H9 (cell line): ENCODE results near the gene LIN28B. TPM values are rescaled to one million over a fixed set of nuclear protein-coding genes. Genes with fewer than 3 reads are reported as not detected.

Source experiments
- DNase-seq: peaks from one replicate; pipeline ENCODE4 v3.0.0-alpha.2; 2017
- H2AFZ ChIP-seq: one replicate; pipeline ENCODE4 v1.6.1; 2013; ENCODE audit warnings: mild to moderate bottlenecking, low read length, control low read depth, moderate library complexity
- H2AK5ac ChIP-seq: 2 replicates; pipeline ENCODE4 v1.6.1; 2013; ENCODE audit warnings: low read length, control low read depth, mixed read lengths; ENCODE audit not compliant: insufficient read length
- H2BK120ac ChIP-seq: one replicate; pipeline ENCODE4 v1.6.1; 2013; ENCODE audit warnings: low read depth, mild to moderate bottlenecking, low read length, control low read depth, inconsistent platforms; ENCODE audit not compliant: poor library complexity, severe bottlenecking
- H2BK12ac ChIP-seq: 2 replicates; pipeline ENCODE4 v1.6.1; 2013; ENCODE audit warnings: low read length, control low read depth, mixed read lengths, low read depth; ENCODE audit not compliant: insufficient read length
- H2BK15ac ChIP-seq: 2 replicates; pipeline ENCODE4 v1.6.1; 2013; ENCODE audit warnings: low read depth, low read length, control low read depth
- H2BK20ac ChIP-seq: one replicate; pipeline ENCODE4 v1.6.1; 2013; ENCODE audit warnings: low read depth, mild to moderate bottlenecking, low read length, control low read depth, inconsistent platforms; ENCODE audit not compliant: poor library complexity, severe bottlenecking
- H2BK5ac ChIP-seq: 2 replicates; pipeline ENCODE4 v1.6.1; 2013; ENCODE audit warnings: low read length, control low read depth, mixed read lengths; ENCODE audit not compliant: insufficient read length
- H3K14ac ChIP-seq: 2 replicates; pipeline ENCODE4 v1.6.1; 2013; ENCODE audit warnings: low read length, control low read depth; ENCODE audit not compliant: insufficient read depth
- H3K18ac ChIP-seq: 2 replicates; pipeline ENCODE4 v1.6.1; 2013; ENCODE audit warnings: low read depth, mild to moderate bottlenecking, mixed read lengths, low read length, control low read depth; ENCODE audit not compliant: insufficient read length
- H3K23ac ChIP-seq: 2 replicates; pipeline ENCODE4 v1.6.1; 2013; ENCODE audit warnings: low read length, control low read depth, mixed read lengths, low read depth; ENCODE audit not compliant: insufficient read length
- H3K23me2 ChIP-seq: 2 replicates; pipeline ENCODE4 v1.6.1; 2013; ENCODE audit warnings: low read depth, mild to moderate bottlenecking, mixed read lengths, low read length, control low read depth; ENCODE audit not compliant: insufficient read length, poor library complexity, severe bottlenecking
- H3K27ac ChIP-seq: 2 replicates; pipeline ENCODE4 v1.5.1; 2013; ENCODE audit warnings: low read length, control low read depth, mixed read lengths, low read depth; ENCODE audit not compliant: insufficient read length
- H3K27me3 ChIP-seq: 2 replicates; pipeline ENCODE4 v1.6.1; 2013; ENCODE audit warnings: low read length, control low read depth, inconsistent platforms; ENCODE audit not compliant: insufficient read depth
- H3K4ac ChIP-seq: 2 replicates; pipeline ENCODE4 v1.6.1; 2013; ENCODE audit warnings: low read depth, mild to moderate bottlenecking, control low read depth, inconsistent platforms, low read length, moderate library complexity
- H3K4me1 ChIP-seq: 2 replicates; pipeline ENCODE4 v1.6.1; 2013; ENCODE audit warnings: low read length, control low read depth, inconsistent platforms; ENCODE audit not compliant: insufficient read depth
- H3K4me2 ChIP-seq: 2 replicates; pipeline ENCODE4 v1.6.1; 2013; ENCODE audit warnings: low read length, control low read depth, mixed read lengths; ENCODE audit not compliant: insufficient read length, insufficient read depth
- H3K56ac ChIP-seq: 2 replicates; pipeline ENCODE4 v1.6.1; 2013; ENCODE audit warnings: low read depth, mild to moderate bottlenecking, mixed read lengths, low read length, control low read depth; ENCODE audit not compliant: insufficient read length
- H3K79me1 ChIP-seq: 2 replicates; pipeline ENCODE4 v1.6.1; 2013; ENCODE audit warnings: low read depth, mild to moderate bottlenecking, moderate library complexity, low read length, control low read depth, inconsistent platforms; ENCODE audit not compliant: insufficient read depth, poor library complexity, severe bottlenecking
- H3K79me2 ChIP-seq: 2 replicates; pipeline ENCODE4 v1.6.1; 2013; ENCODE audit warnings: low read length, control low read depth, inconsistent platforms; ENCODE audit not compliant: insufficient read depth
- H3K9ac ChIP-seq: 2 replicates; pipeline ENCODE4 v1.6.1; 2013; ENCODE audit warnings: low read length, control low read depth, mixed read lengths; ENCODE audit not compliant: insufficient read length; ENCODE audit errors: extremely low read depth
- H3K9me3 ChIP-seq: one replicate; pipeline ENCODE4 v1.6.1; 2013; ENCODE audit warnings: low read depth, low read length, inconsistent platforms; ENCODE audit not compliant: control insufficient read depth
- H3T11ph ChIP-seq: one replicate; pipeline ENCODE4 v1.6.1; 2013; ENCODE audit warnings: mild to moderate bottlenecking, low read length, control low read depth, inconsistent platforms
- H4K20me1 ChIP-seq: one replicate; pipeline ENCODE4 v1.6.1; 2013; ENCODE audit not compliant: control insufficient read depth, insufficient read length, insufficient read depth
- H4K5ac ChIP-seq: 2 replicates; pipeline ENCODE4 v1.6.1; 2013; ENCODE audit warnings: low read depth, mild to moderate bottlenecking, mixed read lengths, low read length, control low read depth; ENCODE audit not compliant: insufficient read length
- H4K8ac ChIP-seq: replicated peaks from 2 replicates; pipeline ENCODE4 v1.6.1; 2013; ENCODE audit warnings: low read length, control low read depth, mixed read lengths, low read depth; ENCODE audit not compliant: insufficient read length
- H4K91ac ChIP-seq: 2 replicates; pipeline ENCODE4 v1.6.1; 2013; ENCODE audit warnings: low read depth, mild to moderate bottlenecking, moderate library complexity, mixed read lengths, low read length, control low read depth; ENCODE audit not compliant: insufficient read length
- H3K27ac Mint-ChIP-seq, 3 experiments: 2 replicates in 2 of 3; 3 replicates in 1 of 3; pipeline ENCODE4 v1.8.0; 2020 to 2021; ENCODE audit warnings: mixed read lengths in 3 of 3, mild to moderate bottlenecking in 1 of 3, moderate library complexity in 1 of 3
- H3K27me3 Mint-ChIP-seq: 2 replicates; pipeline ENCODE4 v1.8.0; 2021; ENCODE audit warnings: low read depth, mild to moderate bottlenecking, moderate library complexity, mixed read lengths
- H3K36me3 Mint-ChIP-seq, 3 experiments: 2 replicates in 2 of 3; 3 replicates in 1 of 3; pipeline ENCODE4 v1.8.0; 2020 to 2021; ENCODE audit warnings: low read depth in 3 of 3, mixed read lengths in 3 of 3; ENCODE audit not compliant: insufficient read depth in 1 of 3
- H3K4me1 Mint-ChIP-seq, 2 experiments: 2 replicates each; pipeline ENCODE4 v1.8.0; 2020; ENCODE audit warnings: mixed read lengths in 2 of 2
- H3K4me3 Mint-ChIP-seq, 2 experiments: 2 replicates in 1 of 2; 3 replicates in 1 of 2; pipeline ENCODE4 v1.8.0; 2020 to 2021; ENCODE audit warnings: mild to moderate bottlenecking in 2 of 2, mixed read lengths in 2 of 2, moderate library complexity in 1 of 2
- H3K9me3 Mint-ChIP-seq, 2 experiments: 2 replicates in 1 of 2; 3 replicates in 1 of 2; pipeline ENCODE4 v1.8.0; 2020; ENCODE audit warnings: mild to moderate bottlenecking in 2 of 2, mixed read lengths in 2 of 2, moderate library complexity in 1 of 2
- CTCF ChIP-seq: fragments of 200-600 bp; sonication (generic); conservative IDR thresholded peaks from 3 replicates; pipeline ENCODE4 v1.8.0; 2021; ENCODE audit warnings: antibody characterized with exemption, mild to moderate bottlenecking
- WGBS: extraction: QIAGEN DNeasy Blood & Tissue Kit; methylation state at CpG from one replicate; pipeline ENCODE4 v1.1.7; 2013; ENCODE audit warnings: missing lambda C conversion rate, low lambda C conversion rate, mixed read lengths; ENCODE audit not compliant: insufficient read length; ENCODE audit errors: extremely low coverage; 5-methylcytosine and 5-hydroxymethylcytosine counted together
- long read RNA-seq: library from polyadenylated mRNA; unstranded; transcript quantifications from one replicate; pipeline ENCODE4 v2.0.0, GENCODE V29; 2020
- total RNA-seq: library from RNA; stranded (reverse); gene quantifications from 2 replicates; pipeline ENCODE4 v1.2.1, GENCODE V29; 2021

Gene LIN28B, protein sequence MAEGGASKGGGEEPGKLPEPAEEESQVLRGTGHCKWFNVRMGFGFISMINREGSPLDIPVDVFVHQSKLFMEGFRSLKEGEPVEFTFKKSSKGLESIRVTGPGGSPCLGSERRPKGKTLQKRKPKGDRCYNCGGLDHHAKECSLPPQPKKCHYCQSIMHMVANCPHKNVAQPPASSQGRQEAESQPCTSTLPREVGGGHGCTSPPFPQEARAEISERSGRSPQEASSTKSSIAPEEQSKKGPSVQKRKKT
- 109 and 110 TPM in 2 replicates for total RNA-seq
- long read RNA-seq, full-length matches to known transcripts = 15 of 175 reads
- long read RNA-seq, partial matches to known transcripts = 45 of 175 reads
- long read RNA-seq, other reads (novel, unspliced or antisense) = 115 of 175 reads

GRCh38 chr6:104956731-104957294 is at the start of gene LIN28B:
Gene LIN28B, plus strand, starts transcription at chr6:104957107. Its CDS starts 144 bp downstream, at chr6:104957251.
- Histone ChIP-seq H3K79me2 (peaks cover 6% of the 10 kb centered on the region; the same call in 1 of the 2 replicates), H2BK12ac (peak within 1 kb of the TSS; percentile 86), H3K9me3 (no peaks in the 10 kb centered on the region), H3K23ac (peak within 1 kb of the TSS; percentile 96), H3K4ac (peak within 1 kb of the TSS; percentile 89; the same call in 1 of the 2 replicates), H2BK5ac (peak within 1 kb of the TSS; percentile 99), H2BK20ac (peak within 1 kb of the TSS; percentile 29), H2AFZ (no peak within 1 kb of the TSS), H3K79me1 (no peaks in the 10 kb centered on the region), H4K91ac (no peak within 1 kb of the TSS), H4K8ac (no peak within 1 kb of the TSS), H3K56ac (peak within 1 kb of the TSS; percentile 97), H3K23me2 (peaks cover 28% of the 10 kb centered on the region), H2AK5ac (peak within 1 kb of the TSS; percentile 99), H4K20me1 (no peaks in the 10 kb centered on the region), H3K27me3 (no peaks in the 10 kb centered on the region), H3T11ph (peak within 1 kb of the TSS; percentile 100), H3K18ac (peak within 1 kb of the TSS; percentile 99), H2BK15ac (no peak within 1 kb of the TSS), H3K4me1 (no peaks in the 10 kb centered on the region), H3K9ac (peak within 1 kb of the TSS; percentile 100), H3K27ac (peak within 1 kb of the TSS; percentile 100), H3K14ac (peak within 1 kb of the TSS; percentile 97; the same call in 1 of the 2 replicates), H2BK120ac (peak within 1 kb of the TSS; percentile 52), H4K5ac (peak within 1 kb of the TSS; percentile 100), H3K4me2 (peak within 1 kb of the TSS; percentile 83)
- peaks cover 44 to 47% of the 10 kb centered on the region in 2 experiments for H3K4me1 Mint-ChIP-seq
- H3K36me3 Mint-ChIP-seq = peaks cover 4 to 20% (median 8%) of the 10 kb centered on the region in 3 experiments; a peak in 5 of 7 replicates
- peak within 1 kb of the TSS; percentile 83 to 94 for H3K4me3 Mint-ChIP-seq
- WGBS = no CpG with 5 or more reads among the region's 15 CpGs
- no peaks in the 10 kb centered on the region; a peak in 2 of 5 replicates for H3K9me3 Mint-ChIP-seq
- DNase-seq = no peak
- H3K27me3 Mint-ChIP-seq = no peaks in the 10 kb centered on the region; the same call in 1 of the 2 replicates
- H3K27ac Mint-ChIP-seq = peak within 1 kb of the TSS; percentile 98 to 100 (median 100)
- TF ChIP-seq CTCF = no peak
